GM13976 (cell line): ENCODE data around the gene DPPA4.

Experiments used
- DNase-seq: peaks from one replicate; pipeline ENCODE4 v3.0.0; 2012; ENCODE audit warnings: low spot score
- in situ Hi-C: fragments of 300-500 bp; cut with MboI; formaldehyde crosslinking; loops from one replicate; pipeline ENCODE4 v1.12.0; 2022; ENCODE audit warnings: low sequenced_read_pairs, mixed read lengths, inconsistent platforms; ENCODE audit not compliant: unreplicated experiment
- TF ChIP-seq, protein P1 (sequence below): IDR thresholded peaks from 2 replicates; pipeline ENCODE4 v1.5.1; 2012; ENCODE audit warnings: borderline replicate concordance, mild to moderate bottlenecking; ENCODE audit not compliant: insufficient read depth; ENCODE audit errors: extremely low read depth, missing control alignments, control extremely low read depth

DPPA4 gene

DNA sequence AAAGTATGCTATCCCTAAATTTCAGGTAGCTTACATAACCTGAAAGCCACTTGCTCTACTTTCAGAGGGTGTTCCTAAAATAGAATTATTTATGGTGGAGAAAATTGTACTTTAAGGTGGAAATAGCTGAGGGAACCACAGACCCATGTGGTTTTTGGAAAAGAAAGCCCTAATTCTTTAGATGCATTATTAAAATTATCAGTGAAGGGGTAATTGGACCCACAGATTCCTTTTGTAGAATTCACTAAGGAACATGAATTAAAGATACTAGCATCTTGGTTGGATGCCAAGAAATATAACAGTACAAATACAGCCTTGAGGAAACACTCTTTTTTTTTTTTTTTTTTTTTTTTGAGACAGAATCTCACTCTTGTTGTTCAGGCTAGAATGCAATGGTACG lies 58.8 kb downstream of the DPPA4 start:
- TF ChIP-seq, protein P1, sequence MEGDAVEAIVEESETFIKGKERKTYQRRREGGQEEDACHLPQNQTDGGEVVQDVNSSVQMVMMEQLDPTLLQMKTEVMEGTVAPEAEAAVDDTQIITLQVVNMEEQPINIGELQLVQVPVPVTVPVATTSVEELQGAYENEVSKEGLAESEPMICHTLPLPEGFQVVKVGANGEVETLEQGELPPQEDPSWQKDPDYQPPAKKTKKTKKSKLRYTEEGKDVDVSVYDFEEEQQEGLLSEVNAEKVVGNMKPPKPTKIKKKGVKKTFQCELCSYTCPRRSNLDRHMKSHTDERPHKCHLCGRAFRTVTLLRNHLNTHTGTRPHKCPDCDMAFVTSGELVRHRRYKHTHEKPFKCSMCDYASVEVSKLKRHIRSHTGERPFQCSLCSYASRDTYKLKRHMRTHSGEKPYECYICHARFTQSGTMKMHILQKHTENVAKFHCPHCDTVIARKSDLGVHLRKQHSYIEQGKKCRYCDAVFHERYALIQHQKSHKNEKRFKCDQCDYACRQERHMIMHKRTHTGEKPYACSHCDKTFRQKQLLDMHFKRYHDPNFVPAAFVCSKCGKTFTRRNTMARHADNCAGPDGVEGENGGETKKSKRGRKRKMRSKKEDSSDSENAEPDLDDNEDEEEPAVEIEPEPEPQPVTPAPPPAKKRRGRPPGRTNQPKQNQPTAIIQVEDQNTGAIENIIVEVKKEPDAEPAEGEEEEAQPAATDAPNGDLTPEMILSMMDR = no peak
- in situ Hi-C loops = no loop called here
- DNase-seq = no peak

GRCh38 chr3:109278141-109278540 lies 59.2 kb downstream of the DPPA4 start:
- DNase-seq = no peak
- TF ChIP-seq, protein P1 = no peak
- in situ Hi-C loops = no loop called here
